CD4-positive, alpha-beta T cell treated with Interleukin-12 subunit alpha and Interleukin-12 subunit beta, for 1 hour (primary cell): ENCODE data around the gene CARNS1.
"Not testable (repeated sequence)": the region's sequence is repeated elsewhere in the genome, so short reads cannot be mapped to it uniquely, and the experiment has no call there.

ENCODE experiments used
- DNase-seq: peaks from one replicate; pipeline ENCODE4 v3.0.0-alpha.2; 2020

CARNS1 gene

GRCh38 chr11:67411785-67412152 is 3.7 kb upstream of the CARNS1 start:
- no peak for DNase-seq

- DNase-seq, result no peak
Observed at GRCh38 chr11:67412495-67413179, 2.8 kb upstream of the CARNS1 start.

- DNase-seq, result no peak
Observed at GRCh38 chr11:67413266-67413849, 2.1 kb upstream of the CARNS1 start.

GRCh38 chr11:67416416-67417335 is 1.2 kb downstream of the CARNS1 start:
- DNase-seq, result peak; percentile 89

GRCh38 chr11:67417425-67417824 is 1.9 kb downstream of the CARNS1 start:
- no peak for DNase-seq

- no peak for DNase-seq
Observed at GRCh38 chr11:67418476-67419281, 3.2 kb downstream of the CARNS1 start.

- DNase-seq, result no peak
Observed at GRCh38 chr11:67419325-67420049, 4.0 kb downstream of the CARNS1 start.

GRCh38 chr11:67420147-67420645 is 4.7 kb downstream of the CARNS1 start:
- DNase-seq, result no peak

- DNase-seq, result peak; percentile 98
Observed at GRCh38 chr11:67420646-67421429, 5.4 kb downstream of the CARNS1 start.

- no peak for DNase-seq
Observed at GRCh38 chr11:67421430-67422031, 6.1 kb downstream of the CARNS1 start.

GRCh38 chr11:67422891-67423290 is 7.4 kb downstream of the CARNS1 start:
- DNase-seq, result no peak

- no peak for DNase-seq
Observed at GRCh38 chr11:67423466-67423865, 8.0 kb downstream of the CARNS1 start.

- no peak for DNase-seq
Observed at GRCh38 chr11:67423891-67424613, 8.6 kb downstream of the CARNS1 start.

- DNase-seq, result not testable (repeated sequence)
Observed at GRCh38 chr11:67427364-67427859, 11.9 kb downstream of the CARNS1 start.

GRCh38 chr11:67428052-67429001 is 12.8 kb downstream of the CARNS1 start, which contains the start of gene RPS6KB2:
Gene RPS6KB2 (plus strand): TSS chr11:67428494. CDS start chr11:67428546, 52 bp downstream.
- peak; percentile 99 for DNase-seq

- DNase-seq, result no peak
Observed at GRCh38 chr11:67429038-67429668, 13.7 kb downstream of the CARNS1 start.

- DNase-seq, result no peak
Observed at GRCh38 chr11:67429722-67430121, 14.2 kb downstream of the CARNS1 start.
